Neutrophil (primary cell): ENCODE results near the gene AK4.

Source experiments
- H3K27ac ChIP-seq: fragments of 200-600 bp; sonication (generic); 2 replicates; pipeline ENCODE4 v1.5.1; 2016; ENCODE audit warnings: mild to moderate bottlenecking, moderate library complexity
- H3K27me3 ChIP-seq: fragments of 200-600 bp; sonication (generic); 2 replicates; pipeline ENCODE4 v1.6.0; 2016; ENCODE audit warnings: mild to moderate bottlenecking
- H3K36me3 ChIP-seq: fragments of 200-600 bp; sonication (generic); 2 replicates; pipeline ENCODE4 v1.5.1; 2017
- H3K4me1 ChIP-seq, 2 experiments: fragments of 200-600 bp in 1 of 2; sonication (generic) in 1 of 2; 1 replicate in 1 of 2; 2 replicates in 1 of 2; pipeline versions ENCODE4 v1.5.1 to v1.6.1; 2013 to 2016; ENCODE audit warnings: low read depth in 1 of 2, low read length in 1 of 2, mild to moderate bottlenecking in 1 of 2, moderate library complexity in 1 of 2; ENCODE audit not compliant: control insufficient read depth in 1 of 2, insufficient read depth in 1 of 2
- H3K4me3 ChIP-seq, 2 experiments: fragments of 200-600 bp in 1 of 2; sonication (generic) in 1 of 2; 1 replicate in 1 of 2; 2 replicates in 1 of 2; pipeline ENCODE4 v1.5.1; 2013 to 2016; ENCODE audit warnings: low read depth in 1 of 2, low read length in 1 of 2, mild to moderate bottlenecking in 1 of 2, moderate library complexity in 1 of 2
- H3K9me3 ChIP-seq: fragments of 200-600 bp; sonication (generic); 2 replicates; pipeline ENCODE4 v1.5.1; 2016
- CTCF ChIP-seq: fragments of 200-600 bp; sonication (generic); IDR thresholded peaks from 2 replicates; pipeline ENCODE4 v1.5.1; 2016; ENCODE audit warnings: antibody characterized with exemption

AK4 gene

GRCh38 chr1:65148548-65149350, 746 bp downstream of the AK4 start:
- Histone ChIP-seq H3K27ac (no peak overlapping the region), H3K36me3 (no peaks in the 10 kb centered on the region), H3K4me1 (peaks cover 11 to 19% of the 10 kb centered on the region in 2 experiments), H3K27me3 (peaks cover 73% of the 10 kb centered on the region), H3K9me3 (no peaks in the 10 kb centered on the region), H3K4me3 (peak overlapping the region; percentile 72 to 87)
- no peak for TF ChIP-seq CTCF

- Histone ChIP-seq H3K4me1 (peaks cover 11 to 19% of the 10 kb centered on the region in 2 experiments), H3K4me3 (peak overlapping the region; percentile 72 to 87), H3K9me3 (no peaks in the 10 kb centered on the region), H3K27me3 (peaks cover 70% of the 10 kb centered on the region), H3K36me3 (no peaks in the 10 kb centered on the region), H3K27ac (no peak overlapping the region)
- TF ChIP-seq CTCF: no peak
Observed at GRCh38 chr1:65149351-65150107, 1.5 kb downstream of the AK4 start.

GRCh38 chr1:65150108-65150463, 2.1 kb downstream of the AK4 start:
- peaks cover 64% of the 10 kb centered on the region for H3K27me3 ChIP-seq

GRCh38 chr1:65150583-65151263, 2.7 kb downstream of the AK4 start:
- Histone ChIP-seq H3K4me1 (peaks cover 11 to 19% of the 10 kb centered on the region in 2 experiments), H3K4me3 (no peak overlapping the region), H3K9me3 (no peaks in the 10 kb centered on the region), H3K27ac (no peak overlapping the region), H3K36me3 (no peaks in the 10 kb centered on the region), H3K27me3 (peaks cover 58% of the 10 kb centered on the region)
- TF ChIP-seq CTCF: no peak

More at GRCh38 chr1:65150108-65150463, 2.1 kb downstream of the AK4 start:
- peaks cover 11 to 19% of the 10 kb centered on the region in 2 experiments for H3K4me1 ChIP-seq
- no peak overlapping the region for H3K4me3 ChIP-seq
- no peaks in the 10 kb centered on the region for H3K36me3 ChIP-seq
- no peak overlapping the region for H3K27ac ChIP-seq
- TF ChIP-seq CTCF: no peak
- no peaks in the 10 kb centered on the region for H3K9me3 ChIP-seq

- TF ChIP-seq CTCF: no peak
- H3K27me3 ChIP-seq: peaks cover 49% of the 10 kb centered on the region
- H3K36me3 ChIP-seq: no peaks in the 10 kb centered on the region
- no peak overlapping the region for H3K27ac ChIP-seq
- H3K4me1 ChIP-seq: peaks cover 11 to 19% of the 10 kb centered on the region in 2 experiments
- no peak overlapping the region for H3K4me3 ChIP-seq
- H3K9me3 ChIP-seq: no peaks in the 10 kb centered on the region
Observed at GRCh38 chr1:65151641-65152040, 3.6 kb downstream of the AK4 start.
